ENCODE results near the gene HES5. TPM values are rescaled to one million over a fixed set of nuclear protein-coding genes. Genes with fewer than 3 reads are reported as not detected.
A peak's percentile ranks its signal among the peaks of the same experiment; 100 is the strongest.

Gene HES5
- total RNA-seq, 2 experiments from 2014 or later: not detected

DNA sequence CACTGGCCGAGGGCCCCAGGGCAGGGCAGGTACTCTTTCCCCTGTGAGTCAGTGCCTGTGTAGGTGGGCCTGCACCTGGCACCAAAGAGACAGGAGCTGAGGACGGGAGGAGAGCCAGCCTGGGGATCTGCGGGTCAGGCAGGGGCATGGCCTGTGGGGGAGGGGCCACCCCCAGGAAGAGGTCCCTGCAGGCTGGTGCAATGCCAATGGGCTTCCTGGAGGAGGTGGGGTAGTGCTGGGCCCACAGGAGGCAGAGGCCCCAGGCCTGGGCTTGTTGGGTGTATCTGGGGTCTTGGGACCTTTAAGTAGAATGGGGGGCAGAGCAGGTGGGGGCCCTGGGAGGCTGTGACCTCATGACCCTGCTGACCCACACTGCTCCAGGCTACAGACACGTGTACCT is 30.8 kb downstream of the HES5 start:
- Histone ChIP-seq H3K4me3 (ENCODE audit: low read depth, low read length, poor library complexity, severe bottlenecking) (no peak overlapping the region), H4K20me1 (ENCODE audit: insufficient read depth, low read length) (no peaks in the 10 kb centered on the region), H3K9me2 (ENCODE audit: insufficient read depth, low read length) (no peaks in the 10 kb centered on the region), H3K36me3 (ENCODE audit: insufficient read depth, low read length) (no peaks in the 10 kb centered on the region), H2AFZ (ENCODE audit: low read length) (no peak overlapping the region), H3K4me1 (ENCODE audit: insufficient read depth, low read length, poor library complexity, severe bottlenecking) (peaks cover 63% of the 10 kb centered on the region), H3K27ac (ENCODE audit: low read depth, low read length, poor library complexity, severe bottlenecking) (no peak overlapping the region), H3K79me2 (ENCODE audit: insufficient read depth, low read depth, low read length) (no peaks in the 10 kb centered on the region), H3K4me2 (ENCODE audit: low read length) (peak overlapping the region; percentile 47), H3K9me3 (ENCODE audit: low read length) (no peaks in the 10 kb centered on the region)
- no TSS peak for BruUV-seq (replicated peaks)
- CTCF ChIA-PET (ENCODE audit: unreplicated experiment): no interaction called here
- no peak for TF ChIP-seq EZH2phosphoT487 (IDR thresholded peaks at IDR 0.05; ENCODE audit: borderline replicate concordance, low read depth, low read length)
- TF ChIP-seq, protein P1, sequence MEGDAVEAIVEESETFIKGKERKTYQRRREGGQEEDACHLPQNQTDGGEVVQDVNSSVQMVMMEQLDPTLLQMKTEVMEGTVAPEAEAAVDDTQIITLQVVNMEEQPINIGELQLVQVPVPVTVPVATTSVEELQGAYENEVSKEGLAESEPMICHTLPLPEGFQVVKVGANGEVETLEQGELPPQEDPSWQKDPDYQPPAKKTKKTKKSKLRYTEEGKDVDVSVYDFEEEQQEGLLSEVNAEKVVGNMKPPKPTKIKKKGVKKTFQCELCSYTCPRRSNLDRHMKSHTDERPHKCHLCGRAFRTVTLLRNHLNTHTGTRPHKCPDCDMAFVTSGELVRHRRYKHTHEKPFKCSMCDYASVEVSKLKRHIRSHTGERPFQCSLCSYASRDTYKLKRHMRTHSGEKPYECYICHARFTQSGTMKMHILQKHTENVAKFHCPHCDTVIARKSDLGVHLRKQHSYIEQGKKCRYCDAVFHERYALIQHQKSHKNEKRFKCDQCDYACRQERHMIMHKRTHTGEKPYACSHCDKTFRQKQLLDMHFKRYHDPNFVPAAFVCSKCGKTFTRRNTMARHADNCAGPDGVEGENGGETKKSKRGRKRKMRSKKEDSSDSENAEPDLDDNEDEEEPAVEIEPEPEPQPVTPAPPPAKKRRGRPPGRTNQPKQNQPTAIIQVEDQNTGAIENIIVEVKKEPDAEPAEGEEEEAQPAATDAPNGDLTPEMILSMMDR (conservative IDR thresholded peaks at IDR 0.05; ENCODE audit: low read length): no peak
- no peak for DNase-seq (ENCODE audit: low spot score)
- intact Hi-C loops (cut with micrococcal nuclease; ENCODE audit: unreplicated experiment): no loop called here
- POLR2A ChIA-PET: no interaction called here

DNA sequence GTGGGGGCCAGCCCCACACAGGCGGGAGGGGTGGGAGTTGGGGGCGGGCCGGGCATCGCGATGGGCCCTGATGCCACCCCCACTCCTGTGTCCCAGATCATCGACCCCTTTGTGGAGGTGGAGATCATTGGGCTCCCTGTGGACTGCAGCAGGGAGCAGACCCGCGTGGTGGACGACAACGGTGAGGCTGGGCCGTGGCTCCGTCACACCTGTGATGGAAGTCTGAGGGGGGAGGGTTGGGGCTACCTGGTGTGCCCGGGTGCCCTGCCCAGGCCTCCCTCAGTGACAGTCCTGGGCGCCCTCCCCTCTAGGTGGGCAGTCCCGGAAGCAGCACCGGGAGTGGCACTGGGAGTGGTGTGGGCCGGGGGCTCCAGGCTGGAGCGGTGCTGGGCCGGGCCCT is 31.4 kb downstream of the HES5 start:
- H3K4me2 ChIP-seq (ENCODE audit: low read length): no peak overlapping the region
- no peaks in the 10 kb centered on the region for H3K36me3 ChIP-seq (ENCODE audit: insufficient read depth, low read length)
- ChIA-PET POLR2A (no interaction called here), CTCF (ENCODE audit: unreplicated experiment) (no interaction called here)
- peaks cover 69% of the 10 kb centered on the region for H3K4me1 ChIP-seq (ENCODE audit: insufficient read depth, low read length, poor library complexity, severe bottlenecking)
- no peaks in the 10 kb centered on the region for H4K20me1 ChIP-seq (ENCODE audit: insufficient read depth, low read length)
- no peak overlapping the region for H2AFZ ChIP-seq (ENCODE audit: low read length)
- no peaks in the 10 kb centered on the region for H3K9me2 ChIP-seq (ENCODE audit: insufficient read depth, low read length)
- H3K79me2 ChIP-seq (ENCODE audit: insufficient read depth, low read depth, low read length): no peaks in the 10 kb centered on the region
- BruUV-seq (replicated peaks): no TSS peak
- no peak for DNase-seq (ENCODE audit: low spot score)
- TF ChIP-seq, protein P1 (conservative IDR thresholded peaks at IDR 0.05; ENCODE audit: low read length): no peak
- TF ChIP-seq EZH2phosphoT487 (IDR thresholded peaks at IDR 0.05; ENCODE audit: borderline replicate concordance, low read depth, low read length): no peak
- no peaks in the 10 kb centered on the region for H3K9me3 ChIP-seq (ENCODE audit: low read length)
- intact Hi-C loops (cut with micrococcal nuclease; ENCODE audit: unreplicated experiment): no loop called here
- H3K27ac ChIP-seq (ENCODE audit: low read depth, low read length, poor library complexity, severe bottlenecking): no peak overlapping the region
- no peak overlapping the region for H3K4me3 ChIP-seq (ENCODE audit: low read depth, low read length, poor library complexity, severe bottlenecking)

DNA sequence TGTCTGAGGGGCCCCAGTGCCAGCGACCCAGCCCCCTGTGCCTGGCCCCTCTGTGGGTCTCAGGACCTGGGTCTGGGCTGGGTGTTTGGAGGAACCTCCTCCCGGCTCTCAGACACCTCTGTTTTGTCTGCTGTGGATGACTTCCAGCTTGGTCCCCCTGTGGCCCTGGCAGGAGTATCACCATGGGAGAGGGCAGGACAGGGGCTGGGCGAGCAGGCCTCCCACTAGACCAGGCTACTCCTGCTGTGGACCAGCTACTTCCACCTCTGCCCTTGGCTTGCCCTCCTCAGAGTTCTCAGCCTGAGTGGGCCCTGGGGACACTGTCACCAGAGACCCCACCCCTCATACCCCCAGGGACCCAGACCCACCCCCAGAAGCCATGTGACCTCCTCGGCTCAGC is 32.2 kb downstream of the HES5 start:
- H3K4me2 ChIP-seq (ENCODE audit: low read length): peak overlapping the region; percentile 77; the same call in 1 of the 2 replicates
- H3K4me1 ChIP-seq (ENCODE audit: insufficient read depth, low read length, poor library complexity, severe bottlenecking): peaks cover 76% of the 10 kb centered on the region
- no peak for TF ChIP-seq EZH2phosphoT487 (IDR thresholded peaks at IDR 0.05; ENCODE audit: borderline replicate concordance, low read depth, low read length)
- TF ChIP-seq, protein P1 (conservative IDR thresholded peaks at IDR 0.05; ENCODE audit: low read length): no peak
- intact Hi-C loops (cut with micrococcal nuclease; ENCODE audit: unreplicated experiment): no loop called here
- no peaks in the 10 kb centered on the region for H4K20me1 ChIP-seq (ENCODE audit: insufficient read depth, low read length)
- no peaks in the 10 kb centered on the region for H3K36me3 ChIP-seq (ENCODE audit: insufficient read depth, low read length)
- ChIA-PET CTCF (ENCODE audit: unreplicated experiment) (no interaction called here), POLR2A (no interaction called here)
- no peak overlapping the region for H2AFZ ChIP-seq (ENCODE audit: low read length)
- no peaks in the 10 kb centered on the region for H3K9me3 ChIP-seq (ENCODE audit: low read length)
- BruUV-seq (replicated peaks): no TSS peak
- H3K79me2 ChIP-seq (ENCODE audit: insufficient read depth, low read depth, low read length): no peaks in the 10 kb centered on the region
- DNase-seq (ENCODE audit: low spot score): peak; percentile 26
- no peak overlapping the region for H3K4me3 ChIP-seq (ENCODE audit: low read depth, low read length, poor library complexity, severe bottlenecking)
- peak overlapping the region; percentile 12 for H3K27ac ChIP-seq (ENCODE audit: low read depth, low read length, poor library complexity, severe bottlenecking)
- no peaks in the 10 kb centered on the region for H3K9me2 ChIP-seq (ENCODE audit: insufficient read depth, low read length)
